DND-41 (cell line): Measurements from ENCODE around the gene EMSY.

Experiments used
- EZH2 ChIP-seq: IDR thresholded peaks from 3 replicates; pipeline ENCODE4 v1.6.1; 2012; ENCODE audit warnings: borderline replicate concordance, low read depth, mild to moderate bottlenecking, moderate library complexity, low read length, inconsistent platforms; ENCODE audit not compliant: severe bottlenecking
- TF ChIP-seq, protein P1 (sequence below): IDR thresholded peaks from 2 replicates; pipeline ENCODE4 v1.5.1; 2012; ENCODE audit warnings: borderline replicate concordance, low read length, moderate library complexity, mild to moderate bottlenecking; ENCODE audit not compliant: poor library complexity, severe bottlenecking; ENCODE audit errors: extremely low read depth

DNA sequence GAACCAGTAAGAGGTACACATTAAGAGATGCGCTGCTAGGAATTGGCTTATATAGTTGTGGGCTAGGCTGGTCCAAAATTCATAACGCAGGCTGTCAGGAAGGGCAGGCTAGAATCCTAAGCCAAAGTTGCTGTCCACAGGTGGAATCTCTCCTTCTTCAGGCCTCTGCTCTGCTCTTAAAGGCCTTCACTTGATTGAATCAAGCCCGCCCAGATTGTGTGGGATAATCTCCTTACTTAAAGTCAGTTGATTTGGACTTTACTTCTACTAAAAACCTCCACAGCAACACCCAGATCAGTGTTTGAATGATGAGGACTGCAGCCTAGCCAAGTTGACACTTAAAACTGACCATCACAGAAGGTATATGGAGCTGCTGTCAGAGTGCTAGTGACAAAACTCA, 156.9 kb downstream of the EMSY start:
- TF ChIP-seq, protein P1, sequence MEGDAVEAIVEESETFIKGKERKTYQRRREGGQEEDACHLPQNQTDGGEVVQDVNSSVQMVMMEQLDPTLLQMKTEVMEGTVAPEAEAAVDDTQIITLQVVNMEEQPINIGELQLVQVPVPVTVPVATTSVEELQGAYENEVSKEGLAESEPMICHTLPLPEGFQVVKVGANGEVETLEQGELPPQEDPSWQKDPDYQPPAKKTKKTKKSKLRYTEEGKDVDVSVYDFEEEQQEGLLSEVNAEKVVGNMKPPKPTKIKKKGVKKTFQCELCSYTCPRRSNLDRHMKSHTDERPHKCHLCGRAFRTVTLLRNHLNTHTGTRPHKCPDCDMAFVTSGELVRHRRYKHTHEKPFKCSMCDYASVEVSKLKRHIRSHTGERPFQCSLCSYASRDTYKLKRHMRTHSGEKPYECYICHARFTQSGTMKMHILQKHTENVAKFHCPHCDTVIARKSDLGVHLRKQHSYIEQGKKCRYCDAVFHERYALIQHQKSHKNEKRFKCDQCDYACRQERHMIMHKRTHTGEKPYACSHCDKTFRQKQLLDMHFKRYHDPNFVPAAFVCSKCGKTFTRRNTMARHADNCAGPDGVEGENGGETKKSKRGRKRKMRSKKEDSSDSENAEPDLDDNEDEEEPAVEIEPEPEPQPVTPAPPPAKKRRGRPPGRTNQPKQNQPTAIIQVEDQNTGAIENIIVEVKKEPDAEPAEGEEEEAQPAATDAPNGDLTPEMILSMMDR = no peak
- TF ChIP-seq EZH2 = no peak
